GM18873 (cell line): Measurements from ENCODE around the gene MAVS.
"Not testable (repeated sequence)": the region's sequence is repeated elsewhere in the genome, so short reads cannot be mapped to it uniquely, and the experiment has no call there.

Experiments used
- ATAC-seq: cut with Tn5 transposase; IDR thresholded peaks from one replicate; pipeline ENCODE4 v1.9.1; 2021; ENCODE audit warnings: mild to moderate bottlenecking, moderate library complexity, moderate number of reproducible peaks; ENCODE audit not compliant: unreplicated experiment, low FRiP score

MAVS gene

DNA sequence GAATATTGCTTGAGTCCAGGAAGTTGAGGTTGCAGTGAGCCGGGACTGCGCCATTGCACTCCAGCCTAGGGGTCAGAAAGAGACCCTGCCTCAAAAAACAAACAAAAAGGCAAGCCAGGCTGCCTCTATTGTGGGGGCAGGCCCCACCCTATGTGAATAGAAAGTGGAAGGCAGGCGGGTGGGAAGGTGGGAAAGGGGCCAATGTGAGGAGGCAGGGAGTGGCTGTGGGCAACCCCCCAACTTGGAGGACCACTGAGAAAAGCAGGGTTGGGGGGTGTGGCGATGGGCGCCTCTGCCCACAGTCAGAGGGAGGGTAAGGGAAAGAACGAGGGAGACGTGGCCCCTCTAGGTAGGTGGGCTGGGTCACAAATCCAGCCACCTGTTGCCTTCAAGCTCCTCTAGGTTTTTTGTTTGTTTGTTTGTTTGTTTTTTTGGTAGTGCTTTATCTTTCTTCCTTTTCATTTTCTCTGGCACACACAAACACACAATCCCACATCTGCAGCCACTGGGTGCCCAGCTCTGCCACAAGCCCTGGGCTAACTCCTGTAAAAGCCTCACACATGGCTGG is 31.6 kb upstream of the MAVS start:
- no peak for ATAC-seq

DNA sequence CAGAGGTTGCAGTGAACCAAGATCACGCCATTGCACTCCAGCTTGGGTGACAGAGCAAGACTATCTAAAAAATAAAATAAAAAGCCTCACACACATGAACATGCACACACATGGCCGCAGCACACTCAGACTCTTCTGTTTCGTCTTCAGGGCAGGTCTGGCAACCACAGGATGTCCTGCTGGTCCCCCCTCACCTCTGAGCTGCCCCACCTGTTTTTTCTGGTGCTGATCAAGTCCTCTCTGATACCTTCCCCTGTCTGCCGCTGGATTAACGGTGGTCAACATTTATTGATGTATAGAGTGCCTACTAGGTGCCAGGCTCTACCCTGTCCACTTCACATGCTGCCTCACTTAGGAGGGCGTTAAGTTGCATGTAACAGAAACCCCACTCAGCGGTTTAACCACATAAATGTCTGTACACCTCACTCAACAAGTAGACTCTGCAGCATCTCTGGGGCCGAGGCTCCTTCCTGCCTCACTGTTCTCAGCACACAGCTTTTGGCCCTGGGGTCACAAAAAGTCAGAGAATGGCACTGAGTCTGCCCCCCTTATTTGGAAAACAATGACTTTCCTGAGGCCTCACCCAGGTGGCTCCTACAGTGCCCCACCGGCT is 30.8 kb upstream of the MAVS start:
- no peak for ATAC-seq

DNA sequence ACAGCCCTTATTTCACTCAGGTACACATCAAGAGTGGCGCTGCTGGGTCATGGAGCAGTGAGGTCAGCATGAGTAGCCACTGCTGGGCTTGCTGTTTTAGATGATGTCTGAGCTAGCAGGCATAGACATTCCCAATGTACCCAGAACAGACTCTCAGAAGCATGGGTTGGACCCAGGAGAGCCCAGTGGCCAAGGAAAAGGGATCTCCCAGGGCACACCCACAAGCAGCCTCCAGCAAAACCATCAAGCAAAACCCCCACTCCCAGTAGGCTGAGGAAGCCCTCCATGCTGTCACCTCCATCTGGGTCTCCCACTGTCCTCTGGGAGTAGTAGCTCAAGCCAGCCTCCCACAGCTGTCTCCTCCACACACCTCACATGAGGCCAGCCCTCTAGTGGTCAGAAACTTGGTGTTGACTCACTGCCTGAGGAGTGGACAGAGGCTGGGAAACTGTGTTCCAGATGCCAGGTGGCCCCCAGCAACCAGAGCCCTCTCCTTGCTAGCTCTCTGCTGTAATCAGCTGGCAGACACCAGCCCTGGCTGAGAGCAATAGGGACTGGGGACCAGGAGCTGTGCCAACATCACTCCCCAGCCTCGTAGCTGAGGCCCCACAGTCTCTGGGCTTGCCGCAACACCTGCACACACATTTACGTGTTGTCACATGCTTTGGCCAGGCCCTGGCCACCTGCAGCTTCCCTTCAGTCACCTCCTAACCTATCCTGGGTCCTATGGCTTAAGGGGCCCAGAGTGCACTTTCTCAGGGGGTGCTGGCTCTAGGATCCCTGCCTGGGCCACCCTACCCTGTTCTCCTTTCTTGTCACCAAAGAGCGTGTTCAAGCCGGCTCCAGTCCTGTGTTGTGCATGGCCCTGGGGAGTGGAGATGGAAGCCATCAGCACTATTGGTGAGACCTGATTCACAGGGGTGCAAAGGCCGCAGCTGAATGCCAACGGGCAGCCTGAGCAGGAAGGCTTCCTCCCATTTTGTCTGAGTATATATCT is 28.2 kb upstream of the MAVS start:
- no peak for ATAC-seq

GRCh38 chr20:3819411-3820047 is 27.1 kb upstream of the MAVS start:
- no peak for ATAC-seq

DNA sequence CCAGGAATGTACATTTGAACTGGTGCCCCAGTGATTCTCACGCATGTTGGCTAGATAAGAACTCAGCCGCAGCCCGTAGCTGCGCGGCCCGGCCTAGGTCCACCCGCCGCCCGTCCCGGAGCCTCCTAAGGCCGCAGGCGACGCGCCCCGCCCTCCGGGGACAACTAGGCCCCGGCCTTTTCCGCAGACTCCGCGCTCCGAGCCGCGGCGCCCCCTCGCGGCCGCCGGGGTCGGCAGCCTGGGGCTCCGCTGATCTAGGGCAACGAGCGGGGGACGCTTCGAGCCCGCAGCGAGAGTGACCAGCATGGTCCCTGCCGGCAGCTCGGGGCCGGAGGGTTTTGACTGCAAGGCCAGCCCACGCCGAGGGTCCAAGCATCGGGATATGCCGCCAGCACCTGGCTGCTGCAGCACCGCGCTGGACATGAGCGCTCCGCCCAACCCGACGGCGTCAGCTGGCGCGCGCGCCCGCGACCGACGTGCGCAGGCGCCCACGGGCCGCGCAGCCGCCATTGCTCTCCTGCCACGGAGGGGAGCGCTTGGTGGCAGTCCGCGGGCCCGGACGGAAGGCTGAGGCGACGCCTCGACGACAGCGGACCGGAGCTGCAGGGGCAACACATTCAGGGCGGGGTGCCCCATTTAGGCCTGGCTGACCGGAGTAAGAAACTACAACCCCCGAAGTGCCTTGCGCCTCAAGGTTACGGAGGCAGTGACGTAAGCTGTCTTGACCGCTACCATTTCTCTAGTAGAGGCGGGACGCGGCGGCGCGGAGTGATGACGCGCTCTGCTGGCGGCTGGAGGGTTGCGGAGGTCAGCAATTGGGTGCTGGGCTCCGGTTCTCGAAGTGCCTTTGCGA is 26.4 kb upstream of the MAVS start, which contains the start of gene AP5S1:
Gene AP5S1 (plus strand): TSS at position 500 of the 853 bp plus-strand sequence. CDS start 1,571 bp downstream, outside the sequence.
- peak; percentile 78 for ATAC-seq

DNA sequence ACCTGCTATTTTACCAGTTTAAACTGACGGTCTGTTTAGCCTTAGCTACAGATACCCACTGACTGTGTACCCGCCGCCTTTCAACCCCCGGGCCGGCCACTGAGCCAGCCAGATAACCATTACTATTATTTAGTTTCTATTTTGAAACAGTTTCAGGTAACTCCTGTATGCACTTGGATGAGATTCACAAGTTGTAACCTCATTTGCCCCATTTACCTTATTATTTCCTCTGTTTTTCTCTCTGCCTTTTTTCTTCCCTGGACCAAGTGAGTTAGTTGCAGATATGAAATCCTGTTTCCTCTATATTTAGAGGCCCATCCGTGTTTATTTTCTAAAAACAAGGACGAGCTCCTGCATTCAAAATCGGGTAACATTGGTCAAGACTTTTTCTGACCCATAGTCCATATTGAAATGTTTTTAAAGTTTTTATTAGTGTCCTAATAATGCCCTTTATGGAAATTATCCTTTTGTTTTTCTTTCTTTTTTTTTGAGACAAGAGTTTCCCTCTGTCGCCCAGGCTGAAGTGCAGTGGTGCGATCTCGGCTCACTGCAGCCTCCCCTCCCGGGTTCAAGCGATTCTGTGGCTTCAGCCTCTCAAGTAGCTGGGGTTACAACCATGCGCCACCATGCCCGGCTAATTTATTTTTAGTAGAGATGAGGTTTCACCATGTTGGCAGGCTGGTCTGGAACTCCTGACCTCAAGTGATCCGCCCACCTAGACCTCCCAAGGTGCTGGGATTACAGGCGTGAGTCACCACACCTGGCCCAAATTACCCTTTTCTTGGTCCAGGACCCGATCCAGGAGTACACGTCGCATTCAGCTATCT is 25.5 kb upstream of the MAVS start:
- ATAC-seq, result peak; percentile 4

DNA sequence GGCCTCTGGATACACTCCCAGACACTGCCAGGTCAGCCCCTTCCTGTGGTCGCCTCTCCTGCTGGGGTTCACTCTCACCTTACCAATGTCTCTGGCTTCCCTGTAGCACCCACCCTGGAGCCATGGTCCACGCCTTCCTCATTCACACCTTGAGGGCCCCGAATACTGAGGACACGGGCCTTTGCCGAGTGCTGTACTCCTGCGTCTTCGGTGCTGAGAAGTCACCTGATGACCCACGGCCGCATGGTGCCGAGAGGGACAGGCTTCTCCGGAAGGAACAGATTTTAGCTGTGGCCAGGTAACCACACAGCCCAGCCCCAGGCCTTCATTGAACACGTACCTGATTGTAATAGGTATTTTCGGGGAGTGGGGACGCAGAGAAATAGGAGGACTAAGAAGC is 24.6 kb upstream of the MAVS start:
- no peak for ATAC-seq

DNA sequence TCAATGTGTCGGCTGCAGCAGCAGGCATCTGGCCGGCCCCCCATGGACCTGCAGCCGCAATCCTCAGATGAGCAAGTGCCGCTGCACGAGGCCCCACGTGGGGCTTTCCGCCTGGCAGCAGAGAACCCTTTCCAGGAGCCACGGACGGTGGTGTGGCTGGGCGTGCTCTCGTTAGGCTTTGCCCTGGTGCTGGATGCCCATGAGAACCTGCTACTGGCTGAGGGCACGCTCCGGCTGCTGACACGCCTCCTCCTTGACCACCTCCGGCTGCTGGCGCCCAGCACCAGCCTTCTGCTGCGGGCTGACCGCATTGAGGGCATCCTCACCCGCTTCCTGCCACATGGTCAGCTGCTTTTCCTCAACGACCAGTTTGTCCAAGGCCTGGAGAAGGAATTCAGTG is 22.8 kb upstream of the MAVS start:
- no peak for ATAC-seq

- no peak for ATAC-seq
Observed at GRCh38 chr20:3825526-3825925, 21.1 kb upstream of the MAVS start.

DNA sequence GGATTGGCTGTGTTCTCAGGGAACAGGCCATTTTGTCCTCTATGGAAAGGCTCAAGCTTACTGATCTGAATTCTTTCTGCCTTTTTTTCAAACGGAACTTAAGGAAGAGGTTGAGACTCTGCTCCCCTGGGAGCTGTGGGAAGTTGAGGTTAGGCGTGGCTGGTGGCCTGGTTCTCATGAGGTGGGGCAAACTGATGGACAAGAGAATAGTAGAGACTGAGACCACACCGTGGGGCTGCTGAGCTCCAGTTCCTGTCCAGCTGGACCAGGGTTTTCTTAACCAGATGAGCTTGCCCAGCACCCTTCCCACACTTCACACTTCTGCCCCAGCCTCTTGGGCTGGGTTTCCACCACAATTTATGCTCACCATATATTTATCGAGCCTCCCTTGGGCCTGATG is 20.2 kb upstream of the MAVS start:
- no peak for ATAC-seq

DNA sequence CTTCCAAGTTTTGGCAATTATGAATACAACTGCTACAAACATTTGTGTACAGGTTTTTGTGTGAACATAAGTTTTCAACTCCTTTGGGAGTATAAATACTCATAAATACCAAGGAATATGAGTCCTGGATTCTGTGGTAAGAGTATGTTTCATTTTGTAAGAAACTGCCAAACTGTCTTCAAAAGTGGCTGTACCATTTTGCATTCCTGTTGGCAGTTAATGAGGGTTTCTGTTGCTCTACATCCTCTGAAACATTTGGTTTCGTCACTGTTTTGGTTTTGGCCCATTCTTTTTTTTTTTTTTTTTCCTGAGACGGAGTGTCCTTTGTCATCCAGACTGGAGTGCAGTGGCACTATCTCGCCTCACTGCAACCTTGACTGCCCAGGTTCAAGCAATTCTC is 17.8 kb upstream of the MAVS start:
- ATAC-seq, result no peak

GRCh38 chr20:3829891-3830290 is 16.7 kb upstream of the MAVS start:
- ATAC-seq, result not testable (repeated sequence)

DNA sequence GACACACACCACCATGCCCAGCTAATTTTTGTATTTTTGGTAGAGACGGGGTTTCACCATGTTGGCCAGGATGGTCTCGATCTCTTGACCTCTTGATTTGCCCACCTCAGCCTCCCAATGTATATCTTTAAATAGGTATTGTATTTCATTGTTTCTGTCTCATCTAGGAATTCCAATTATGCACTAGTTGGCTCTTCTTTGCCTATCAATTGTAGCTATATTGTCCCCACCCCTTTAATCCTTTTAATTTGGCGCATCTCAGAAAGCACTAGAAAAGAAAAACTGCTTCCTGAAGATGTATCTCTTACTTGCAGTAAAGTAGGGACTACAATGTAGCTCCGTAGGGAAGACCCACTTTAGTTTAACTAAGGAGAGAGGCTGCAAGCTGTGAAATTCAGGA is 10.5 kb upstream of the MAVS start:
- no peak for ATAC-seq

DNA sequence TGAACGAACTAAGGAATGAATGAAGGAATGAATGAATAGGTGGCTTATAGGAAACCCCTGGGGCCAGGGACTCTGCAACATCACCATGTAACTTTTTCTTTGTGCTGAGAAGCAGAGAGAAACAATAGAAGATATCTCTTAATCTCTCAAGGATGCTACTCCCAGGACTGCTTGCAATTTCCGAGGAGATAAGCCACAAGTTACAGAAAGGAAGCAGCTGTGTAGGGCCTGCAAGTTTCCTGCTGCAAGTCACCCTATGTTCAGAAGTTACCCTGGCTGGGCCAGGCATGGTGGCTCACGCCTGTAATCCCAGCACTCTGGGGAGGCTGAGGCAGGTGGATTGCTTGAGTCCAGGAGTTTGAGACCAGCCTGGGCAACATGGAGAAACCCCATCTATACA is 7.3 kb upstream of the MAVS start:
- no peak for ATAC-seq

DNA sequence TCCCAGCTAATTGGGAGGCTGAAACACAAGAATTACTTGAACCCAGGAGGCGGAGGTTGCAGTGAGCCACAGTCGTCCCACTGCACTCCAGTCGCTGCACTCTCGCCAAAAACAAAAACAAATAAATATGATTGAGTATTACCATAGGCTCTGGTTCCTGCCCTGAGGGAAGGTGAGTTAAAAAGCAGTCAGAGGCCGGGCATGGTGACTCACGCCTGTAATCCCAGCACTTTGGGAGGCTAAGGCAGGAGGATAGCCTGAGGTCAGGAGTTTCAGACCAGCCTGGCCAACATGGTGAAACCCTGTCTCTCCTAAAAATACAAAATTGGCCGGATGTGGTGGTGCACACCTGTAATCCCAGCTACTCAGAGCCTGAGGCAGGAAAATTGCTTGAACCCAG is 6.4 kb upstream of the MAVS start:
- ATAC-seq, result not testable (repeated sequence)

DNA sequence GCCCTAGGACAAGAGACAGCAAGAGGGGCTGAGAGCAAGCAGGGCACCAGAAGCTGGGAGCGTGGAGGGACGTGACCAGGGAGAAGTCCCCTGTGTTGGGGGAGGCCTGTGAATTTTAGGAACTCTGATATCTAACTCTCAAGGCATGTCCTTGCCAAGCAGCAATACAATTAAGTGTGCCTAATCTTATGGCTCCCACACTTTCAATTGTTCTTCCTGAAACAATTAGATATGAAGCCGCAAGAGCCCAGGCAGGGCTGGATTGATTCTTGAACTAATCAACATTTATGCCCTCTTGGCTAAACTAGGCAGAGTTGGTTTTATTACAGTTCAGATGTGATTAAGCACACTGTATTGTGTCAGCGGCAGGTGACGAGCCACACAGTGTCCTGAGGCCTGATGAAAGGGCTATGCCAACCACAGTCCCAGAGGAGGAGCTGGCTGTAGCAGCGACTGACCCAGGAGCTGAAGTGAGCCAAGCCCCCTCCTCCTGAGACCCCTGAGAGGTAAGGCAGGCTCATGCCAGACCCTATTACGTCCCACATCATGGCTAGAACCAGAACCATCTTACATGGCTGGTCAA is 4.2 kb upstream of the MAVS start:
- no peak for ATAC-seq

DNA sequence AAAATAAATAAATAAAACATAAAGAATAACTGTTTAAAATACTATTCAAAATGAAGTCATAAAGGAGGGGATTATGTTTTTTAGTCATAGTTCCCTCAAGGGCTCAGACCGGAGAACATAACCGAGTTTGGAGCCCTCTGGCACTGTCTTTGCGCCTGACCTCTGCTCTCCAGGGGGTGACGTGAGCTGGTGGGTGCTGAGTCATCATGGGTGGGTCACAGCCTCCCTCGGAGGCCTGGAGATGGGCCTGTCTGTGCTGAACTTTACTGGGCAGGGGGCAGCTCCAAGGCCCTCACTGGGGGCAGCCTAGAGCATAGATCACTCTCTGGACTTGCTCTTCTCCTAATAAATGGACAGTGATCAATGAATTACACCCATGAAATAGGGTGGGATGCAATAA is 3.1 kb upstream of the MAVS start:
- no peak for ATAC-seq

DNA sequence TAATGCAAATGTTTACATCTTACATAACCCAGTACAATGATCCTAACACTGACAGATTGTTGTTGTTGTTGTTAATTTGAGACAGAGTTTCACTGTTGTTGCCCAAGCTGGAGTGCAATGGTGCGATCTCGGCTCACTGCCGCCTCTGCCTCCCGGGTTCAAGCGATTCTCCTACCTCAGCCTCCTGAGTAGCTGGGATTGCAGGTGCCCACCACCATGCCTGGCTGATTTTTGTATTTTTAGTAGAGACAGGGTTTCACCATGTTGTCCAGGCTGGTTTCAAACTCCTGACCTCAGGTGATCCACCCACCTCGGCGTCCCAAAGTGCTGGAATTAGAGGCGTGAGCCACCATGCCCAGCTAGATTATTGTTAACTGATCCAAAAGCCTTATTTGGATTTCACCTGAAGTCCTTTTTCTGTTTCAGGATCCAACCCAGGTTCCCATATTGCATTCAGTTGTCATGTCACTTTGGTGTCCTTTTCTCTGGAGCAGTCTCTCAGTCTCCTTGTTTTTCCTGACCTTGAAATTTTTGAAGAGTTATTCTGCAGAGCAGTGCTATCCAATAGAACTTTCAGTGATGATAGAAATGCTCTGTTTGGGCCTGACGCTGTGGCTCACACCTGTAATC is 2.5 kb upstream of the MAVS start:
- ATAC-seq, result not testable (repeated sequence)
